Measurements from ENCODE around the gene B3GALT4. TPM values are rescaled to one million over a fixed set of nuclear protein-coding genes. Genes with fewer than 3 reads are reported as not detected.

Gene B3GALT4
- total and polyA plus RNA-seq, 2 donors (not counting 1 experiment from before 2014, with no cell fraction given): 10.2 to 44.1 TPM

- Histone ChIP-seq H3K4me3 (ENCODE audit: control extremely low read depth in 1 of 5, extremely low read depth in 1 of 5, insufficient read depth in 1 of 5, low read depth in 2 of 5, low read length in 4 of 5) (peak overlapping the region in 1 of 5 experiments; percentile 86), H2AFZ (ENCODE audit: insufficient read depth, low read depth, low read length, poor library complexity, severe bottlenecking) (no peak overlapping the region), H3K4me2 (replicated peaks; ENCODE audit: low read depth, low read length, poor library complexity, severe bottlenecking) (peak overlapping the region; percentile 95), H3K9ac (ENCODE audit: low read length) (peak overlapping the region; percentile 91), H3K27me3 (replicated peaks in 1 of 4; ENCODE audit: control extremely low read depth in 1 of 4, control insufficient read depth in 3 of 4, insufficient read depth in 4 of 4, low read length in 3 of 4) (no peaks in the 10 kb centered on the region), H3K79me2 (ENCODE audit: control insufficient read depth, insufficient read depth, low read length) (peaks cover 25% of the 10 kb centered on the region), H3K9me3 (ENCODE audit: control extremely low read depth in 1 of 3, control insufficient read depth in 2 of 3, insufficient read depth in 1 of 3, low read length in 2 of 3) (no peaks in the 10 kb centered on the region), H3K27ac (ENCODE audit: low read length in 2 of 2) (peak overlapping the region; percentile 80 to 87), H3K36me3 (replicated peaks in 1 of 2; ENCODE audit: control extremely low read depth in 1 of 2, control insufficient read depth in 1 of 2, extremely low read depth in 1 of 2, insufficient read depth in 2 of 2, low read length in 1 of 2) (peaks cover 5 to 60% of the 10 kb centered on the region in 2 experiments), H3K4me1 (ENCODE audit: control insufficient read depth in 2 of 2, insufficient read depth in 2 of 2, low read length in 2 of 2) (peaks cover 42 to 56% of the 10 kb centered on the region in 2 donors), H4K20me1 (ENCODE audit: control insufficient read depth, insufficient read depth, low read length, poor library complexity, severe bottlenecking) (peaks cover 52% of the 10 kb centered on the region)
- 86% methylated on average over 8 of the region's 9 CpGs for WGBS (ENCODE audit: insufficient coverage)
- ChIA-PET CTCF (interaction anchor here (1.5 to 3.9 kb wide), 9 partner anchors 8 to 148 kb away, joined by 3 to 41 read pairs (median 14); partner anchors contain the start of genes PFDN6, RGL2 and WDR46), POLR2A (interaction anchor here (1.7 to 5.1 kb wide), 6 partner anchors 10 to 43 kb away, joined by 7 to 39 read pairs (median 13); partner anchors contain the start of genes PFDN6, RGL2, WDR46 and ZBTB22)
- peak overlapping the region; percentile 92 for H3K4me3 Mint-ChIP-seq
- DNase-seq (no peak), ATAC-seq (ENCODE audit: low read depth) (no peak)
- intact Hi-C loops (cut with micrococcal nuclease): no loop called here
- H3K27ac Mint-ChIP-seq: peak overlapping the region; percentile 98
- TF ChIP-seq, protein P1, sequence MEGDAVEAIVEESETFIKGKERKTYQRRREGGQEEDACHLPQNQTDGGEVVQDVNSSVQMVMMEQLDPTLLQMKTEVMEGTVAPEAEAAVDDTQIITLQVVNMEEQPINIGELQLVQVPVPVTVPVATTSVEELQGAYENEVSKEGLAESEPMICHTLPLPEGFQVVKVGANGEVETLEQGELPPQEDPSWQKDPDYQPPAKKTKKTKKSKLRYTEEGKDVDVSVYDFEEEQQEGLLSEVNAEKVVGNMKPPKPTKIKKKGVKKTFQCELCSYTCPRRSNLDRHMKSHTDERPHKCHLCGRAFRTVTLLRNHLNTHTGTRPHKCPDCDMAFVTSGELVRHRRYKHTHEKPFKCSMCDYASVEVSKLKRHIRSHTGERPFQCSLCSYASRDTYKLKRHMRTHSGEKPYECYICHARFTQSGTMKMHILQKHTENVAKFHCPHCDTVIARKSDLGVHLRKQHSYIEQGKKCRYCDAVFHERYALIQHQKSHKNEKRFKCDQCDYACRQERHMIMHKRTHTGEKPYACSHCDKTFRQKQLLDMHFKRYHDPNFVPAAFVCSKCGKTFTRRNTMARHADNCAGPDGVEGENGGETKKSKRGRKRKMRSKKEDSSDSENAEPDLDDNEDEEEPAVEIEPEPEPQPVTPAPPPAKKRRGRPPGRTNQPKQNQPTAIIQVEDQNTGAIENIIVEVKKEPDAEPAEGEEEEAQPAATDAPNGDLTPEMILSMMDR (IDR thresholded peaks at IDR 0.05): no peak
- TF ChIP-seq EZH2 (IDR thresholded peaks at IDR 0.05; ENCODE audit: borderline replicate concordance, insufficient read depth, low read depth, low read length, poor library complexity, severe bottlenecking): no peak
- peaks cover 57% of the 10 kb centered on the region for H3K4me1 Mint-ChIP-seq
- no peaks in the 10 kb centered on the region for H3K27me3 Mint-ChIP-seq
- H3K9me3 Mint-ChIP-seq (ENCODE audit: insufficient read depth): no peaks in the 10 kb centered on the region
Measured at GRCh38 chr6:33278392-33278741, 1.4 kb downstream of the B3GALT4 start.

GRCh38 chr6:33278810-33279209, 1.9 kb downstream of the B3GALT4 start:
- H3K4me2 ChIP-seq (replicated peaks; ENCODE audit: low read depth, low read length, poor library complexity, severe bottlenecking): peak overlapping the region; percentile 95

More at GRCh38 chr6:33278810-33279209, 1.9 kb downstream of the B3GALT4 start:
- Mint-ChIP-seq H3K9me3 (ENCODE audit: insufficient read depth) (no peaks in the 10 kb centered on the region), H3K4me1 (peaks cover 53% of the 10 kb centered on the region), H3K4me3 (peak overlapping the region; percentile 92), H3K27ac (peak overlapping the region; percentile 98), H3K27me3 (no peaks in the 10 kb centered on the region)
- Histone ChIP-seq H3K27ac (ENCODE audit: low read length in 2 of 2) (peak overlapping the region in 1 of 2 donors; percentile 87), H3K36me3 (replicated peaks in 1 of 2; ENCODE audit: control extremely low read depth in 1 of 2, control insufficient read depth in 1 of 2, extremely low read depth in 1 of 2, insufficient read depth in 2 of 2, low read length in 1 of 2) (peaks cover 5 to 63% of the 10 kb centered on the region in 2 experiments), H4K20me1 (ENCODE audit: control insufficient read depth, insufficient read depth, low read length, poor library complexity, severe bottlenecking) (peaks cover 52% of the 10 kb centered on the region), H3K79me2 (ENCODE audit: control insufficient read depth, insufficient read depth, low read length) (peaks cover 24% of the 10 kb centered on the region), H2AFZ (ENCODE audit: insufficient read depth, low read depth, low read length, poor library complexity, severe bottlenecking) (no peak overlapping the region), H3K4me1 (ENCODE audit: control insufficient read depth in 2 of 2, insufficient read depth in 2 of 2, low read length in 2 of 2) (peaks cover 40 to 51% of the 10 kb centered on the region in 2 donors), H3K27me3 (replicated peaks in 1 of 4; ENCODE audit: control extremely low read depth in 1 of 4, control insufficient read depth in 3 of 4, insufficient read depth in 4 of 4, low read length in 3 of 4) (no peaks in the 10 kb centered on the region), H3K9me3 (ENCODE audit: control extremely low read depth in 1 of 3, control insufficient read depth in 2 of 3, insufficient read depth in 1 of 3, low read length in 2 of 3) (no peaks in the 10 kb centered on the region), H3K4me3 (ENCODE audit: control extremely low read depth in 1 of 5, extremely low read depth in 1 of 5, insufficient read depth in 1 of 5, low read depth in 2 of 5, low read length in 4 of 5) (no peak overlapping the region), H3K9ac (ENCODE audit: low read length) (no peak overlapping the region)
- intact Hi-C loops (cut with micrococcal nuclease): no loop called here
- TF ChIP-seq, protein P1 (IDR thresholded peaks at IDR 0.05): no peak
- TF ChIP-seq EZH2 (IDR thresholded peaks at IDR 0.05; ENCODE audit: borderline replicate concordance, insufficient read depth, low read depth, low read length, poor library complexity, severe bottlenecking): no peak
- CTCF ChIA-PET: interaction anchor here (1.4 to 3.9 kb wide), 9 partner anchors 8 to 147 kb away, joined by 3 to 41 read pairs (median 10); partner anchors contain the start of genes PFDN6, RGL2 and WDR46
- no peak for DNase-seq
- no CpG with 5 or more reads among the region's 3 CpGs for WGBS (ENCODE audit: insufficient coverage)
- POLR2A ChIA-PET: interaction anchor here (2.4 to 5.1 kb wide), 3 partner anchors 10 to 39 kb away, joined by 10 to 39 read pairs (median 24); partner anchors contain the start of genes PFDN6, WDR46 and ZBTB22
- no peak for ATAC-seq (ENCODE audit: low read depth)

Data from B cell (primary cell).